GM21737 (cell line): ENCODE measurements around the gene PTPRT.

ENCODE experiments used
- ATAC-seq: cut with Tn5 transposase; IDR thresholded peaks from one replicate; pipeline ENCODE4 v1.9.1; 2021; ENCODE audit warnings: mild to moderate bottlenecking, moderate library complexity; ENCODE audit not compliant: unreplicated experiment

PTPRT gene

GRCh38 chr20:42646250-42646649 lies 543.5 kb downstream of the PTPRT start:
- no peak for ATAC-seq

- ATAC-seq = no peak
Observed at GRCh38 chr20:42641886-42642285, 547.8 kb downstream of the PTPRT start.

- ATAC-seq = no peak
Observed at GRCh38 chr20:42639140-42639539, 550.6 kb downstream of the PTPRT start.

GRCh38 chr20:42635699-42636411 lies 553.9 kb downstream of the PTPRT start:
- no peak for ATAC-seq

GRCh38 chr20:42634156-42634555 lies 555.5 kb downstream of the PTPRT start:
- ATAC-seq = no peak

GRCh38 chr20:42628683-42629082 lies 561.0 kb downstream of the PTPRT start:
- no peak for ATAC-seq

- ATAC-seq = no peak
Observed at GRCh38 chr20:42613076-42613475, 576.6 kb downstream of the PTPRT start.

- ATAC-seq = no peak
Observed at GRCh38 chr20:42611889-42612837, 577.5 kb downstream of the PTPRT start.

GRCh38 chr20:42611423-42611822 lies 578.3 kb downstream of the PTPRT start:
- ATAC-seq = no peak

- no peak for ATAC-seq
Observed at GRCh38 chr20:42610070-42610469, 579.6 kb downstream of the PTPRT start.

- no peak for ATAC-seq
Observed at GRCh38 chr20:42609618-42610017, 580.1 kb downstream of the PTPRT start.

- ATAC-seq = no peak
Observed at GRCh38 chr20:42604998-42605956, 584.4 kb downstream of the PTPRT start.

- ATAC-seq = no peak
Observed at GRCh38 chr20:42603655-42604054, 586.1 kb downstream of the PTPRT start.

GRCh38 chr20:42598581-42598980 lies 591.1 kb downstream of the PTPRT start:
- ATAC-seq = no peak

GRCh38 chr20:42595625-42596024 lies 594.1 kb downstream of the PTPRT start:
- no peak for ATAC-seq

GRCh38 chr20:42594659-42595058 lies 595.0 kb downstream of the PTPRT start:
- no peak for ATAC-seq

- no peak for ATAC-seq
Observed at GRCh38 chr20:42594011-42594410, 595.7 kb downstream of the PTPRT start.

GRCh38 chr20:42589976-42590639 lies 599.6 kb downstream of the PTPRT start:
- ATAC-seq = no peak

GRCh38 chr20:42588847-42589246 lies 600.9 kb downstream of the PTPRT start:
- no peak for ATAC-seq

GRCh38 chr20:42587427-42587826 lies 602.3 kb downstream of the PTPRT start:
- ATAC-seq = no peak
